ENCODE measurements around the gene MYO9A.
"Not testable (repeated sequence)": the region's sequence is repeated elsewhere in the genome, so short reads cannot be mapped to it uniquely, and the experiment has no call there.

Gene MYO9A

DNA sequence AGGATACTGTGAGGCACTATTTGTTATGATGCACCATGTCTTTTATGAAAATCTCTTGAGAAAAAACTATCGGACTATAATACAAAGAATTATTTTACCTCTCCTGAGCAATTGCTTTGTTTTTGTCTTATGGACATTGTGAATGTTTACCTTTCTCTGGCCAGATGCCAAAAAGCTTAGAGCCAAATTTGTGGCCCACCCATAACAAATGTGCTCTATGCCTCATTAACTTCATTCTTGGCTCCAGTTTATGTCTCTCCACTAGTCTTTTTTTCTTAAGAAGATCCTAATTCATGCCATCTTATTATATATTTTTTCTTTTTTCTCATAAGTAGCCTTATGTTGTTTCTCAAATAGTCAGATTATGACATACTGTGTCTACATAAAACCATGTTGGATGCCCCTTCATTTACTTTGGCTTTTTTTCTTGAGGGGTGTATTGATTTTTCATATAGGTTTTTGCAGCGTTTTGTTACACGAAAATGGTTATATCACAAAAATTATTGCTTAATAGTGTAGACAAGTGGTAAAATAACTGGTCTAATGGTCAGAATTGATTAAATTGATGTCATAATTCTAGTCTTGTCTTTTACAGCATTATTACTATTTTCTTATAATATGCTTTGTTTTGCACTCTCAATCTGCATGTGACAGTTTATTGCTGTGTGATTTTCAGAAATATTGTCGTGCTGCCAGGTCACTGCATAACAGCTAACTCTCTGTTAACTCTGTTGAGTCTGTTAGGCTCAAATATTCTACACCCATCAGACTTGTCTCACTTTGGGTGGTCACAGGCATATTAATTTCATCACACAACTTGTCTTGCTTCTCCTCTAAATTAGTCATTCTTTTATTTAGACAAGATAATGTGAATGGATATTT is 18.5 kb upstream of the MYO9A start:
- no peak for DNase-seq

DNA sequence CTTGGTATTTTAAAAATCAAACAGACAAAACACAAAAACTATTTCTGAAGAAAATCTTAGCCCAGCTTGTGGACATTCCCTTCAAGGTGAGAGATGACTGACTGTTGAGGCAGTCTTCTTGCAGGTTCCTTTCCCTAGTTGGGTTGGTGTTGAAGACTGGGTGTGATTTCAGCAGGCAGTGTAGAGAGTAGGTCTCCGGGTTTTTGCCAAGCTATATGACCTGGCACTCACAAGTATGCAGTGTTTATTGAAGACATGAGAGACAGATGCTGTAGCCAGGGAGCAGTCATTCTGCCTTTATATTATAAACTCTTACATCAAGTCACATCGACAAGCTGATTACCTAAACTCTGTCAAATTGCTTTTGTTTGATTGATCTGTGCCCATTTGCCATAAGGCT is 17.8 kb upstream of the MYO9A start:
- no peak for DNase-seq

DNA sequence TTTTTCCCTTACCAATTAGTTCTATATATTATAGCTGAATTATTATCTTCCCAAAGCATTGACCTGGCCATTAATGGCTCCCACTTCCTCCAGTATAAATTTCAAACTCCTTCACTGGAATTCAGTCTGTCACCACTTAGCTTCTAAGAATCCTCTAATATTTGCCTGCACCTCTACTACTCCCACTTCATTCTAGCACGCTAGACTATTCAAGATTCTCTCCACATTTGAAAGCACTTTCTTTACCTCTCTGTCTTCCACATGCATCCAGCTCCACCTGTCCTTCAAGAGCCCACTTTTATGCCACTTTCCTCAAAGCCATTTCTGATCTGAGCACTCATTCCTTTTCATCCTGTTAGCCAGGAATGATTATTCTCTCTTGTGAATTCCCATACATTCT is 15.3 kb upstream of the MYO9A start:
- no peak for DNase-seq

DNA sequence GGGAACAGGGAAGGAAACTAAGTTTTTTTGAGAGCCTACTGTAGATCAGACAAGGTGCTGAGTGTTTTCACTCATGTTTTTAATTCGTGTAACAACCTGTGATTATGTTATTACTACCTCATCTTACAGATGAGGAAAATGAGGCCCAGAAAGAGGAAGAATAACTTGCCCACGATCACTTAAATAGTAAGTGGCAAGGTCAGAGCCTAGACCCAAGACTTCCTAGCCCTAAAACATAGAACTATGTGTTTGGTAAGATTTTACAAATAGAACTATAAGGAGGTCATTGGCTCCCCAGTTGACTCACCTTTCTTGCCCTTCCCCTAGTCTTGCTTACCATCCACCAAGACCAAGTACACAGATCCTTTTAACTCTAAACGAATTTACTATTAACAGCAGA is 14.0 kb upstream of the MYO9A start:
- DNase-seq: no peak

DNA sequence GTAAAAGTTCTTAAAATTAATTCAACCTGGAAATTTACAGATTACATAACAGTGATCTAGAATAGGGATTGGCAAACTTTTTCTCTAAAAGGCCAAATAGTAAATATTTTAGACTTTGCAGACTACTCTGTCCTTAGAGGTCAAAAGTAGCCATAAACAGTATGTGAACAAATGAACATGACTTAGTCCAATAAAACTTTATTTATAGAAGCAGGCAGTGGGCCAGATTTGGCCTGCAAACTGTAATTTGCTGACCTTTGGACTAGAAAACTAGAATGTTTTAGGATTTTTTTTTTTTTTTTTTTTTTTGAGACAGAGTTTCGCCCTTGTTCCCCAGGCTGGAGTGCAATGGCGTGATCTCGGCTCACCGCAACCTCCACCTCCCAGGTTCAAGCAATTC is 12.3 kb upstream of the MYO9A start:
- no peak for DNase-seq

DNA sequence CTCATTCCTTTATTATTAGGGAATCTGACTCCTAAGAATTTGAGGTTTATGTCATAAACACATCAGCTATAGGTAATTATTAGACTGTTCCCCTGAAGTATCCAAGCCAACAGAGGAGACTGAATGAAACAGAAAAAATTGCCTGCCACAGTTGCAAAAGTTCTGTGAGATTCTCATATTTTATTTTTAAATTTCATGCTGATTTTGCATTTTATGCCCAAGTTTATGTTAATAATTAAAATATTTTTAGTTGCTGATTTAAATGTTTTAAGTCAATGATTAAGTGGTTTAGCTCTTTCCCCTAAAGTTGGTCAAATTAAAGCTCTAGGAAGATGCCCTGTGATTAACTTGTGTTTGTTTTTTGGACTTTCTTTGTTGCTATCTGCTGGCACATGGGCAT is 10.4 kb upstream of the MYO9A start:
- DNase-seq: no peak

DNA sequence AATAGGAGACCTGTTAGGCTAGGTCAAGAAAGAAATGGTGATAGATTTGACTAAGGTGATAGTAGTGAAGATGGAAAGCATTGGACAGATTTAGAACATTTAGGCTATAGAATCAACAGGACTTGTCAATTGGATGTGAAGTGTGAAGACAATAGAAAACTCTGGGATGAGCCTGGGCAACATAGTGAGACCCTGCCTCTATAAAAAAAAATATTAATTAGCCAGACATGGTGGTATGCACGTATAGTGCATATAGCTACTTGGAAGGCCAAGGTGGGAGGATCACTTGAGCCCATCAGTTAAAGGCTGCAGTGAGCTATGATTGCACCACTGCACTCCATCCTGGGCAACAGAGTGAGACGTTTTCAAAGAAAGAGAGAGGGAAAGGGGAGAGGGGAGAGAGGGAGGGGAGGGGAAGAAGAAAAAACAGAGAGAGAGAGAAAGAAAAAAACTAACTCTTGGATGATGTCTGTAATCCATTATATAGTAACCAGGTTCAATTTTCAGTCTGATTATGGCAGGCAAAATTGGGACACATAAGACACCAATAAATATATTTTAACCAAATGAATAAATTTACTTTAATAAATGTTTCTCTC is 9.9 kb upstream of the MYO9A start:
- DNase-seq: no peak

DNA sequence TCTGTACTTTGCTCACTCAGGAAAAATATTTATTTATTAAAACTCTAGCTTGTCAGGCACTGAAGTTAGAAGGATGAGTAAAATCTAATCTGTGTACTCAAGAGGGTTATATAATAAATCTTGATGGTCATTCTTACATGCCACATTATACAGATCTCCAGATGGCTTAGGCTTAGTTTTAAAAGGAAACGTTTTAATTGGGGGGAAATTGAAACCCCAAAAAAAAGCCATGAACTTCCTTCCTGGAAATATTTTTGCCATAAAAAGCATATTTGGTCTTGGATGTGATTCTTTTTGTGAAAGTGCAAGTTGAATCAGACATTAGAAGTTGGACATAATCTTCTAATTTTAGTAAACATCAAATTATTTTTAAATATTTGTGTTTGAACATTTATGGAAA is 6.3 kb upstream of the MYO9A start:
- no peak for DNase-seq

DNA sequence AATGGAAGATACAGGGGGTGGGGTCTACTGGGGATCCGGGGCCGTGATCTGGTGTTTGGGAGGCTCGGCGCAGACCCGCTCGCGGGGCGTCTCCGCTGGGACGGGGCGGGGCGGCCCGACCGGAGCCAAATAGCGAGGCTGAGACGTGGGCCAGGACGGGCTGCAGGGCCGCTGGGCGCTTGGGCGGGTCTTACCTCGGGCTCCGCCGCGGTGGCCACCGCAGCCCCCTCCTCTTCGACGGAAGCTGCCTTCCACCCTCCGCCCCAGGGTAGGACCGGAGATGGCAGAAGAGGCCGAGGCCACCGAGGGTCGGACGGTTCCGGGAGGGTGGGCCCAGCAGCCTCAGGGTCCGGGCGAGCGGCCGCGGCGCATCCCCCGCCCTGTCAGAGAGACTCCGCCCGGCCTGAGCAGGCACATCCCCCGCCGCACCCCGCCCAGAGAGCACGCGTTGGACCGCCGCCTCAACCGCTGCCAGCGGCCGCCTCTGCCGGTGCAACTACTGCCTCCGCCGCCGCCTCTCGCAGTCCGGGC is 399 bp downstream of the MYO9A start:
- peak; percentile 70 for DNase-seq

DNA sequence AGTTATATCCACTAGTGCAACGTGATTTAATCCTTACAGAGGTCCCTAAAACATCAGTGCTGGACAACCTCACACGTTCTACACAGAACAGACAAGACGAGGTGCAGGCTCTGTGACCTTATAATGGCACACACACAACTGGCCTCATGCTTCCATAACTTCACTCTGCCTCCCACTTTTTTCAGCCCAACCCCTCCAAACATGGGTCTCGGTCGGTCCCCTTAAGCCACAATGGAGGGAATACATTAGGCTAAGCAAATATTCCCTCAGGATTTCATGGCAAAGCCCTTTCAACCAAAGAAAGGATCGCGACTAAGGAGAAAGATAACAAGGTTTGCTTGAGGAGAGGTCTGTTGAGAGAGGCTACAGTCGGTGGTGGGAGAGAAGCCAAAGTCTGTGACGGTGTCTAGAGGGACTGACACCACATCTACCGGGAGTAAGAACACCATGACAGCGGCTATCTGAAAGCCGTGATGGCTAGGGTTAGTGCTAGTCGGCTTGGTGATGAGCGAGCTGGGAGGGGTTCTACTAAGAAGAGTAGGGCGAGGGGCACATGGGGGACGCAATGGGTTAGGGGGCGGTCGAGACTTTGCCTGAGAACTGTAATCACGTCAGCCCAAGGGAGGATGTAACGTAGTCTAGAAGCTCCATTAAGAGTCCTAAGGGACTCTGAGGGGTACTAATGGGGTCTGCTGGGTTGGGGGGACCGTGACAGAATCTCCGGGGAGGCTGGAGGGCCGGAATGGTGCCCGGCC is 1.0 kb downstream of the MYO9A start:
- no peak for DNase-seq

DNA sequence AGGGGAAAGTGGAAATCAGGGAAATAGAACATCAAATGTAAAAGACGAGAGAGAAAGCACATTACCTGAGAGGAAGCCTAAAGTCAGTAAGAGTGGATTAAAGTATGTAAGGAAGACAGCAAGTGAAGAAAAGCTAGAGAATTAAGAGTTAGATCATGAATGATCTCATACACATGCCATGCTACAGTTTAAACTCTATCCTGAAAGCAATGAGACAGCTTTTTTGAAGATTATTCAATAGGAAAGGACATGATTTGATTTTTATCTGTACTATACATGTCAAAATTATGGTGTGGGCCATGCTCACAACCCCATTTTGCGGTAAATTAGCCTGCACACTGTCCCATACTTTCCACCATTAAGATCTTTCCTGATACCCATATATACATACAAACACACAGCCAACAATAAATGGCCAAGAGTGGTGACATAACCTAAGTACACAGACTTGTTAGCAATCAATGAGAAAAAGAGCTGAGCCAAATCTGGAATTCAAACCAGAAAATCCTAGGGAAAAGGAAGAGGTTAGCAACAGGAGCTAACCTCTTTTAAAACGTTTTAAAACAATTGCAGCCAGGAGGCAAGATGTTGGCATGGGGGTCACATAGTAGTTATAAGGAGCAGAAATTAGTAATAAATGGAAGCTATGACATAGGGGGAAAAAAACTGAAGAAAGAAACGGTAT is 4.5 kb downstream of the MYO9A start:
- no peak for DNase-seq

DNA sequence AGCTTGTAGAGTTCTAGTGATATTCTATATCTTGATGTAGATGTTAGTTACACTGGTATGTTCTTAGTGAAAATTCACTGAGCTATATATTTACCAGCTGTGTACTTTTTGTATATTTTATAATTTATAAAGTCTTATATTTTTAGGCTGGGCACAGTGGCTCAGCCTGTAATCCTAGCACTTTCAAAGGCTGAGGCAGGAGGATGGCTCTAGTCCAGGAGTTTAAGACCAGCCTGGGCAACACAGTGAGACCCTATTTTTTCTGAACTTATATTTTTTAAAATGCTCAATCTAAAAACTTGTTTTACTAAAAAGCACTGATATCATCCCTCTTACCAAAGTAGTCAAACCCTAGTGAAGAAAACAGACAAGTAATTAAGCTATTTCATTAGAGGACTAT is 5.1 kb downstream of the MYO9A start:
- no peak for DNase-seq

DNA sequence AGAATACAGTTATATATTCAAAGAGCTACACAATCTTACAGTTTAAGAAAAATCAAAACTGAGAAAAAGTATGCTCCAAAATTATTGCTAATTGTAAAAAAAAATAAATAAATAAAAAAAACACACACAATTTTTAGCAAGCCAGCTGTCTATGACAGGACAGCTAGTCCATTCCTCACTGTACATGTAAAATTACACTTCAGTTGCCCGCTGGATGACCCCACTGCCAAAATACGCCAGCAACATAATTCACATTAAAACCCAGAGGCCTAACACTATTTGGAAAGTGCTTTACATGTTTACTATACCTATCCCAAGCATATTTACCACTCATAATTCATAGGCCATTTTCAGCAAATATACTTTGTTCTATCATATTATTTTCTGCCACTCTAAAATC is 5.8 kb downstream of the MYO9A start:
- DNase-seq: no peak

DNA sequence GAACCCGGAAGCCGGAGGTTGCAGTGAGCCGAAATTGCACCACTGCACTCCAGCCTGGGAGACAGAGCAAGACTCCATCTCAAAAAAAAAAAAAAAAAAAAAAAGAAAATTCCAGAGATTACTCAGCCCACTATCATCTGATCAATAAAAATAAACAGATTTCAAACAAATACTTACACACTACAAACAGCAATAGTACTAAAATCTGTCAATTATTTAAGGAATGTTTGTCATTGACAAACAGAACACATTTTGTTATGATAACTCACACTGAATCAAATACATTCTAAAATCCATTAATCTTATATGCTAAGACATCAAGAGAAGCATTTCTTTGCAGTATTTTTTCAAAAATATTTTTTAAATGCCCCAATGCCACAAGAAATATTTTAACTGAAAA is 7.6 kb downstream of the MYO9A start:
- DNase-seq: no peak

DNA sequence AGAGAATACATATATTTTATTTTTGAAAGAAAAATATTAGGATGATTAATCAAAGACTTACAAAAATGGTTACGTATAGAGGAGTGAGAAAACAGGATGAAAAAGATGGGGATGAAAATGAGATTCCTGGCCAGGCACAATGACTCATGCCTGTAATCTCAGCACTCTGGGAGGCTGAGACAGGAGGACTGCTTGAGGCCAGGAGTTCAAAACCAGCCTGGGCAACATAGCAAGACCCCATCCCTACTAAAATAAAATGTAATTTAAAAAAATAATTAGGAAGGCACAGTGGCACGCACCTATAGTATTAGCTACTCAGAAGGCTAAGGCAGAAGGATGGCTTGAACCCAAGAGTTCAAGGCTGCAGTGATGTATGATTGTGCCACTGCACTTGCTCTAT is 11.9 kb downstream of the MYO9A start:
- DNase-seq: no peak

DNA sequence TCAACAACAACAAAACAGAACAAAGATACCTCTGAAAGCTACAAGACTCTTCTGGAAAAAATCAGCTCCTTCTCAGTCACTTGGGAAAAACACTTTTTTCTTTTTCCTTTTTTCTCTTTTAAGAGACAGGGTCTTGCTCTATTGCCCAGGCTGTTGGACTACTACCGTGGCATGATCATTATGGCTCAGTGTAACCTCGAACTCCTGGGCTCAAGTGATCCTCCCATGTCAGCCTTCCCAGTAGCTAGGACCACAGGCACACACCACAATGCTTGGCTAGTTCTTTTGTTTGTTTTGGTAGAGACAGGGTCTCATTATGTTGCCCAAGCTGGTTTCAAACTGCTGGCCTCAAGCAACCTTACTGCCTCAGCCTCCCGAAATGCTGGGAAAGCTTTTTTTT is 12.8 kb downstream of the MYO9A start:
- no peak for DNase-seq

DNA sequence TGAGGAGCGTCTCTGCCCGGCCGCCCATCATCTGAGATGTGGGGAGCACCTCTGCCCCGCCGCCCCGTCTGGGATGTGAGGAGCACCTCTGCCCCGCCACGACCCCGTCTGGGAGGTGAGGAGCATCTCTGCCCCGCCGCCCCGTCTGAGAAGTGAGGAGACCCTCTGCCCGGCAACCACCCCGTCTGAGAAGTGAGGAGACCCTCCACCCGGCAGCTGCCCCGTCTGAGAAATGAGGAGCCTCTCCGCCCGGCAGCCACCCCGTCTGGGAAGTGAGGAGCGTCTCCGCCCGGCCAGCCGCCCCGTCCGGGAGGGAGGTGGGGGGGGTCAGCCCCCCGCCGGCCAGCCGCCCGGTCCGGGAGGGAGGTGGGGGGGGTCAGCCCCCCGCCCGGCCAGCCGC is 17.4 kb downstream of the MYO9A start:
- not testable (repeated sequence) for DNase-seq

DNA sequence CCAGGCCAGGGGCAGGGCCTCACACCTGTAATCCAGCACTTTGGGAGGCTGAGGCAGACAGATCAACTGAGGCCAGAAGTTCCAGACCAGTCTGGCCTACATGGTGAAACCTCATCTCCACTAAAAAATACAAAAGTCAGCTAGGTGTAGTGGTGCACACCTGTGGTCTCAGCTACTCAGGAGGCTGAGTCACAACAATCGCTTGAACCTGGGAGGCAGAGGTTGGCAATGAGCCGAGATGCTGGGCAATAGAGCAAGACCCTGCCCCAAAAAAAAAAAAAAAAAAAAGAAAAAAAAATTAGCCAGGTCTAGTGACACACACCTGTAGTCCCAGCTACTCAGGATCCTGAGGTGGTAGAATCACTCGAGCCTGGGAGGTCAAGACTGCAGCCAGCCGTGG is 18.8 kb downstream of the MYO9A start:
- DNase-seq: no peak

DNA sequence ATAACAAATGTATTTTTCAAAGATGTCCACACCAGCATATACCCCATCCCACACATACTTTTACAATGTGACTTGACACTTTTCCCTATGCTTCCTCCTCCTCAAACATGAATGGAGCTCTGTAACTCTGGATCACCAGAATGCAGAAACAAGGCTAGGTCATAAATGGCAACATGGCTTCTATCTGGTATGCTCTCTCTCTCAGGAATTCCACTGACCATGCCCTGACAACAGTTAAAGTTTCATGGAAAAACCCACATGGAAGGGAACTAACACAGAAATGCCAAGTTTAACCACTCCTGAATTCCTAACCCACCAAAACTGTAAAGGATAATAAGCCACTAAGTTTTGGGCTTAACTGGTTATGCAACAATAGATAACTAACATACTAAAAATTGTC is 19.9 kb downstream of the MYO9A start:
- DNase-seq: no peak

DNA sequence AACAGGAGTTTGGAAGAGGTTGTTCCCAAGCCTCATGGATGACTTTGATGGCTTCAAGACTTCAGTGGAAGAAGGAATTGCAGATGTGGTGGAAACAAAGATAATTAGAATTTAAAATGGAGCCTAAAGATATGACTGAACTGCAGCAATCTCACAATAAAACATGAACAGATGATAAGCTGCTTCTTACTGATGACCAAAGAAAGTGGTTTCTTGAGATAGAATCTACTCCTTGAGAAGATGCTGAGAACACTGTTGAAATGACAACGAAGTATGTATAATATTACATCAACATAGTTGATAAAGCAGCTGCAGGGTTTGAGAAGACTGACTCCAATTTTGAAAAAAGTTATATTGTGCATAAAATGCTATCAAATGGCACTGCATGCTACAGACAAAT is 21.2 kb downstream of the MYO9A start:
- no peak for DNase-seq

DNA sequence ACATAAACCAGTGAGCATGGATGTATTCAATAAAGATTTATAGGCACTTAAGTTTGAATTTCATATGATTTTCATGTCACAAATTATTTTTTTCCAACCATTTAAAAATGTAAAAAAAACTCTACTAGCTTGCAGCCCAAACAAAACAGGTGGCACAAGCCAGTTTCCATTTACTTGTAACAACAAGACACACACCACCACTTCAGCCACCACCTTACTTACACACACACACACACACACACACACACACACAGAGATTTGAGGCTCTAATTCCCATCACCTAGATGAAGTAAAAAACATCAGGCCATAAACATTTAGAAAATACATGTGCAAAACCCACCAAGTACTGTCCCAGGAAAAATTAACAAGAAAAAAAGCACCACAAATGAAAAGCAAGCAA is 25.3 kb downstream of the MYO9A start:
- no peak for DNase-seq

DNA sequence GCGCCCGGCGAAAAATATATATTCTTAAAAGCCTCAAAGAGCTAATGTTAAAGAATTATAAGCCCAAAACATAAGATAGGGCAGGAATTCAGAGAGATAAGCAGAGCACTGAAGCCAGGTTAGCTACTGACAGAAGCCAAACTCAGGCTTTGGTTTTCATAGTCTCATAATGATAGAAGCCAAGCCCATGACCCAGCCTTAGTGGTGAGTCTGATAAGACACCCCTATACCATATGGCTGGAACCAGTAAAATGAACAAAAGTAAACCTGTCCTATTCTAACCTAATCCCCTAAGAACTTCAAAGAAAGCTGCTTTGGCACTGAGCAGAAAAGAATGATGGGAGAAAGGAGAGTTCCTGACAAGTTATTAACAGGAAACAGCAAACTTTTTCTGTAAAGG is 25.9 kb downstream of the MYO9A start:
- DNase-seq: no peak

DNA sequence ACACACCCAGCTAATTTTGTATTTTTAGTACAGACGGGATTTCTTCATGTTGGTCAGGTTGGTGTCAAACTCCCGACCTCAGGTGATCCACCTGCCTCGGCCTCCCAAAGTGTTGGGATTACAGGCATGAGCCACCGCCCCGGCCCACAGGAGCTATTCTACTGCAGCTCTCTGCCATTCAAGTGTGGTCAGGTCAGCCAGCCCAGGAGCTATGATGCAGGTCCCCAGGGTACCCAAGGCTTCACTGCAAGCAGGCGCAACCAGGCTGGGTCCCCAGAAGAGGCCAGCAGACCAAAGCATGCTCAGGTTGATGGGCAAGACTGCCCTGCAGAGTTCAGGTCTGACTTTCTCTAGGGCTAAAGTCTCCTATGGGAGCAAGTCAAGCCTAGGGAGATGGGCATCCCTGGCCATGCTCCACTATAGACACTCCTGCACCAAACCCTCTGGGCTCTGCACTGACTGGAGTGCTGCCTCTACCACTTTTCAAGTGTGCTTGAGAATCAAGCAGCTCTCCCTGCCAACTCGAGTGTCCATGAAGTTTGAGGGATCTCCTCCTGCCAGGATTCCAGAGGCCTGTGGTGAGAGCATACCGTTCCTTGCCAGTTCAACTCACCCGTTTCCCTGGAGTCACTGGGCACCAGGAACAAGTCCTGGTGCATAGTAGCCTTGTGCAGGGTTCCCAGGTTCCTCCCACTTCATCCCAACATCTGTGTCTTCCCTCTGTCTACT is 30.9 kb downstream of the MYO9A start:
- DNase-seq: no peak
